GM23248 (cell line): ENCODE measurements around the gene DNAJB8.

ENCODE experiments used
- EZH2 ChIP-seq: fragments of 200-600 bp; sonication (generic); IDR thresholded peaks from 2 replicates; pipeline ENCODE4 v1.6.1; 2018; ENCODE audit warnings: antibody characterized with exemption, mild to moderate bottlenecking; ENCODE audit not compliant: insufficient read depth, poor library complexity, severe bottlenecking
- EZH2phosphoT487 ChIP-seq: fragments of 200-600 bp; sonication (generic); IDR thresholded peaks from 2 replicates; pipeline ENCODE4 v1.6.1; 2018; ENCODE audit warnings: antibody characterized with exemption, moderate library complexity, mild to moderate bottlenecking, low read depth; ENCODE audit not compliant: insufficient read depth

DNA sequence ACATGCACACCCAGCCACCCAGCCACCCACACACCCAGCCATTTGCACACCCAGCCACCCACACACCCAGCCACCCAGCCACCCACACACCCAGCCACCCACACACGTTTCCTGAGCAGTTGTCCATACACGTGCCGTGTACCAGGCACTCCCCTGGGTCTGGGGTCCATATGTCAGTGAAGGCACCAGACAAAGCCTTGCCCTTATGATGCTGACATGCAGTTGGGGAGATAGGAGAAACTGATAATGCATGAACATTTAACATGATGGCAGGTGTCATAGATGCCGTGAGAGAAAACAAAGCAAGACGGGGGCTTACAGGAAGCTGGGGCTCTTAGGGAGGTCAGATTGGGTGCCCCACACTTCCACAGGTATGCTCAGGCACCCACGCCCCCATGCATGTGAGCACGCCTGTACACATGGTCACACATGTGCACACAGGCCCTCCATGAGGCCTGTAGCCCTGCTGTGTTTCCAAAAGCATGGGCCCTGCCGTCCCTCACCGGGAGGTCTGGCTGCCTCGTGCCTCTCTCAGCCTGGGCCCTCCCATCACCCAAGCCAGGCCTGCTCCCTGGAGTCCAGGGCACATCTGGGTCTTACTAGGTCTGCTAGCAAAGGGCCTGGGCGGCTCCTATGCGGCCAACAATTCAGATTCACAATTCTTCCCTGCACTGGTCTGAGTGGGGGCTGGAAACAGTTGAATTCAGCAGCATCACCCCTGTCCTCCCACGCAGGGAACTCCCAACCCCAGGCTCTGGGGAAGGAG lies 3.6 kb upstream of the DNAJB8 start:
- no peak for TF ChIP-seq EZH2
- TF ChIP-seq EZH2phosphoT487, result no peak
